Activated CD8-positive, alpha-beta memory T cell treated with anti-CD3 and anti-CD28 coated beads, Interleukin-2, amount 50 U/mL, for 4 hours (primary cell): ENCODE measurements around the gene HS2ST1.
A peak's percentile ranks its signal among the peaks of the same experiment; 100 is the strongest.

Source experiments
- DNase-seq: peaks from one replicate; pipeline ENCODE4 v3.0.0-alpha.2; 2020

HS2ST1 gene

GRCh38 chr1:87144316-87144895, 230.0 kb downstream of the HS2ST1 start:
- no peak for DNase-seq

- DNase-seq = no peak
These were observed 230.5 kb downstream of the HS2ST1 start for GRCh38 chr1:87144981-87145380.

- DNase-seq = no peak
These were observed 232.1 kb downstream of the HS2ST1 start for GRCh38 chr1:87146538-87146937.

- DNase-seq = no peak
These were observed 232.6 kb downstream of the HS2ST1 start for GRCh38 chr1:87146986-87147385.

GRCh38 chr1:87147851-87148250, 233.4 kb downstream of the HS2ST1 start:
- DNase-seq = no peak

- no peak for DNase-seq
These were observed 234.2 kb downstream of the HS2ST1 start for GRCh38 chr1:87148661-87149060.

- DNase-seq = no peak
These were observed 235.0 kb downstream of the HS2ST1 start for GRCh38 chr1:87149241-87150041.

GRCh38 chr1:87150143-87150542, 235.7 kb downstream of the HS2ST1 start:
- DNase-seq = no peak

GRCh38 chr1:87151500-87152421, 237.3 kb downstream of the HS2ST1 start:
- peak; percentile 35 for DNase-seq

GRCh38 chr1:87154384-87154783, 239.9 kb downstream of the HS2ST1 start:
- DNase-seq = no peak

GRCh38 chr1:87155170-87155569, 240.7 kb downstream of the HS2ST1 start:
- no peak for DNase-seq

- DNase-seq = no peak
These were observed 241.2 kb downstream of the HS2ST1 start for GRCh38 chr1:87155648-87156047.

GRCh38 chr1:87156124-87156523, 241.7 kb downstream of the HS2ST1 start:
- DNase-seq = no peak

GRCh38 chr1:87159378-87159915, 245.0 kb downstream of the HS2ST1 start:
- DNase-seq = no peak
